D721Med (cell line): ENCODE measurements around the gene MAST4.

Source experiments
- DNase-seq: peaks from one replicate; pipeline ENCODE4 v3.0.0; 2011; ENCODE audit warnings: low spot score; ENCODE audit not compliant: insufficient read length
- FAIRE-seq: peaks from 2 replicates; lab custom pipeline; 2011; peaks lifted over from hg19 to GRCh38; lab: Jason Lieb, UNC
- CTCF ChIP-seq: IDR thresholded peaks from 2 replicates; pipeline ENCODE4 v1.5.1; 2012; ENCODE audit warnings: mild to moderate bottlenecking, control low read depth; ENCODE audit not compliant: insufficient read depth; ENCODE audit errors: missing control alignments

The MAST4 gene

GRCh38 chr5:66896171-66896570, 300.0 kb downstream of the MAST4 start:
- FAIRE-seq (no peak), DNase-seq (no peak)
- no peak for TF ChIP-seq CTCF

- no peak for FAIRE-seq
- DNase-seq, result no peak
- TF ChIP-seq CTCF, result no peak
Observed at GRCh38 chr5:66897356-66897755, 301.2 kb downstream of the MAST4 start.

GRCh38 chr5:66898241-66898995, 302.2 kb downstream of the MAST4 start:
- FAIRE-seq (no peak), DNase-seq (no peak)
- TF ChIP-seq CTCF, result no peak

GRCh38 chr5:66903218-66903617, 307.0 kb downstream of the MAST4 start:
- DNase-seq, result no peak
- TF ChIP-seq CTCF, result no peak
- no peak for FAIRE-seq

GRCh38 chr5:66903709-66904108, 307.5 kb downstream of the MAST4 start:
- DNase-seq (no peak), FAIRE-seq (no peak)
- no peak for TF ChIP-seq CTCF

GRCh38 chr5:66904189-66904588, 308.0 kb downstream of the MAST4 start:
- DNase-seq (no peak), FAIRE-seq (no peak)
- no peak for TF ChIP-seq CTCF

- no peak for DNase-seq
- no peak for FAIRE-seq
- no peak for TF ChIP-seq CTCF
Observed at GRCh38 chr5:66906021-66906420, 309.8 kb downstream of the MAST4 start.
